Measurements from ENCODE around the gene FAM151B. TPM values are rescaled to one million over a fixed set of nuclear protein-coding genes. Genes with fewer than 3 reads are reported as not detected.

Gene FAM151B
- total and polyA plus RNA-seq, 2 of the 13 experiments (the other 11 are each of a cell fraction or from before 2014, with no cell fraction given): 0.61 to 1.0 TPM

- BruUV-seq (replicated peaks): TSS peak; percentile 34
- H3K4me3 ChIP-seq (replicated peaks in 1 of 3; ENCODE audit: insufficient read depth in 1 of 3, low read depth in 2 of 3, low read length in 3 of 3): no peak overlapping the region
- intact Hi-C loops (cut with micrococcal nuclease; ENCODE audit: unreplicated experiment): no loop called here
- CTCF ChIA-PET (ENCODE audit: low intra/inter-chr PET ratio, low total read pairs): no interaction called here
- H2AFZ ChIP-seq (ENCODE audit: low read length): no peak overlapping the region
- in situ Hi-C loops (cut with HindIII; ENCODE audit: extremely low pct_ligation_motif_present, low pct_unique_long_range_greater_than_20kb): no loop called here
- peaks cover 26% of the 10 kb centered on the region for H3K4me1 ChIP-seq (ENCODE audit: insufficient read depth, low read length)
- H3K9ac ChIP-seq (ENCODE audit: insufficient read depth, low read depth, low read length): no peak overlapping the region
- FAIRE-seq (no peak), ATAC-seq (peak; percentile 87), DNase-seq (ENCODE audit: low spot score) (peak; percentile 67)
- H3K36me3 ChIP-seq (replicated peaks in 1 of 2; ENCODE audit: control insufficient read depth in 1 of 2, insufficient read depth in 2 of 2, low read length in 2 of 2): peaks cover 8 to 23% of the 10 kb centered on the region in 2 experiments; a peak in 4 of 5 replicates
- H3K27ac ChIP-seq (ENCODE audit: extremely low read length, insufficient read depth, low read length): peak overlapping the region; percentile 62
- H3K79me2 ChIP-seq (ENCODE audit: insufficient read depth, low read length): no peaks in the 10 kb centered on the region
- peak overlapping the region; percentile 26; the same call in 1 of the 2 replicates for H3K4me2 ChIP-seq (ENCODE audit: low read depth, low read length)
- POLR2A ChIA-PET: interaction anchor here (0.7 to 1.8 kb wide), 4 partner anchors 22 to 201 kb away, joined by 3 to 14 read pairs (median 4); partner anchors contain the start of gene ZFYVE16
- 39% methylated on average over 4 of the region's 4 CpGs for WGBS (ENCODE audit: low lambda C conversion rate)
- no peaks in the 10 kb centered on the region for H3K27me3 ChIP-seq (ENCODE audit: control insufficient read depth in 1 of 2, insufficient read depth in 2 of 2, low read length in 2 of 2)
- H3K9me3 ChIP-seq (ENCODE audit: low read length): peaks cover 20% of the 10 kb centered on the region
- H4K20me1 ChIP-seq (ENCODE audit: insufficient read depth, low read length): no peaks in the 10 kb centered on the region
- TF ChIP-seq ZNF546 (CRISPR knock-in tag; conservative IDR thresholded peaks at IDR 0.05): no peak
- TF ChIP-seq ZNF280B (CRISPR knock-in tag; IDR thresholded peaks at IDR 0.05; ENCODE audit: borderline replicate concordance): no peak
- peak; percentile 48; the same call in 1 of the 2 replicates for TF ChIP-seq GATAD2A (CRISPR knock-in tag; IDR thresholded peaks at IDR 0.05)
- peak; percentile 11 for TF ChIP-seq TEAD3 (CRISPR knock-in tag; optimal IDR thresholded peaks at IDR 0.05; ENCODE audit: borderline replicate concordance)
- peak; percentile 68 for TF ChIP-seq ELF1 (CRISPR knock-in tag; IDR thresholded peaks at IDR 0.05)
- no peak for TF ChIP-seq ZNF446 (CRISPR knock-in tag; IDR thresholded peaks at IDR 0.05)
- TF ChIP-seq ZFP1 (CRISPR knock-in tag; IDR thresholded peaks at IDR 0.05): no peak
- no peak for TF ChIP-seq GTF3A (CRISPR knock-in tag; conservative IDR thresholded peaks at IDR 0.05)
- no peak for TF ChIP-seq HMGA1 (CRISPR knock-in tag; conservative IDR thresholded peaks at IDR 0.05)
- no peak for TF ChIP-seq AHR (CRISPR knock-in tag; IDR thresholded peaks at IDR 0.05)
- TF ChIP-seq MEIS2 (CRISPR knock-in tag; IDR thresholded peaks at IDR 0.05): no peak
- TF ChIP-seq GPN1 (CRISPR knock-in tag; IDR thresholded peaks at IDR 0.05; ENCODE audit: borderline replicate concordance): no peak
- TF ChIP-seq ZNF512B (CRISPR knock-in tag; IDR thresholded peaks at IDR 0.05; ENCODE audit: borderline replicate concordance): no peak
- TF ChIP-seq SP2 (CRISPR knock-in tag; IDR thresholded peaks at IDR 0.05): no peak
- no peak for TF ChIP-seq MTA1 (CRISPR knock-in tag; IDR thresholded peaks at IDR 0.05; ENCODE audit: borderline replicate concordance)
- TF ChIP-seq ZFP37 (CRISPR knock-in tag; IDR thresholded peaks at IDR 0.05; ENCODE audit: borderline replicate concordance): no peak
- TF ChIP-seq ZSCAN31 (CRISPR knock-in tag; IDR thresholded peaks at IDR 0.05; ENCODE audit: low read depth): no peak
- TF ChIP-seq NFATC3 (CRISPR knock-in tag; IDR thresholded peaks at IDR 0.05): no peak
- no peak for TF ChIP-seq SIX1 (CRISPR knock-in tag; IDR thresholded peaks at IDR 0.05; ENCODE audit: borderline replicate concordance)
- no peak for TF ChIP-seq NR1H2 (CRISPR knock-in tag; IDR thresholded peaks at IDR 0.05; ENCODE audit: borderline replicate concordance, low read depth)
Observed at GRCh38 chr5:80466669-80467485, 21.0 kb upstream of the FAM151B start.

Data from HepG2 (cell line).